Neural cell (in vitro differentiated cells): ENCODE measurements around the gene RD3L. TPM values are rescaled to one million over a fixed set of nuclear protein-coding genes. Genes with fewer than 3 reads are reported as not detected.

Source experiments
- H2AFZ ChIP-seq: fragments of 200-600, 300-800 bp; sonication (generic), shearing (Covaris generic); 2 replicates; pipeline ENCODE4 v1.6.0; 2014; ENCODE audit warnings: low read depth, mild to moderate bottlenecking, antibody characterized with exemption, low read length, moderate library complexity
- H3F3A ChIP-seq: fragments of 200-600 bp; shearing (Covaris generic); 2 replicates; pipeline ENCODE4 v1.6.1; 2016; ENCODE audit warnings: mild to moderate bottlenecking, moderate library complexity, mixed read lengths, antibody characterized with exemption, low read length; ENCODE audit not compliant: insufficient read depth, poor library complexity, severe bottlenecking
- H3K27ac ChIP-seq: fragments of 200-600, 300-800 bp; sonication (generic), shearing (Covaris generic); 2 replicates; pipeline ENCODE4 v1.5.1; 2014; ENCODE audit warnings: mild to moderate bottlenecking, low read length, moderate library complexity
- H3K27me3 ChIP-seq: fragments of 300-800, 200-600 bp; sonication (generic), shearing (Covaris generic); 2 replicates; pipeline ENCODE4 v1.6.0; 2014; ENCODE audit warnings: mild to moderate bottlenecking, low read depth, low read length, moderate library complexity; ENCODE audit not compliant: insufficient read depth
- H3K36me3 ChIP-seq: fragments of 300-800, 200-600 bp; sonication (generic), shearing (Covaris generic); 2 replicates; pipeline ENCODE4 v1.5.1; 2014; ENCODE audit warnings: mild to moderate bottlenecking, antibody characterized with exemption, low read length, moderate library complexity; ENCODE audit not compliant: insufficient read depth
- H3K4me2 ChIP-seq: fragments of 300-800, 200-600 bp; sonication (generic), shearing (Covaris generic); 2 replicates; pipeline ENCODE4 v1.6.0; 2014; ENCODE audit warnings: mild to moderate bottlenecking, low read length
- H3K4me3 ChIP-seq: fragments of 300-800, 200-600 bp; sonication (generic), shearing (Covaris generic); 2 replicates; pipeline ENCODE4 v1.5.1; 2014; ENCODE audit warnings: mild to moderate bottlenecking, low read length, moderate library complexity
- H3K79me2 ChIP-seq: fragments of 200-600 bp; shearing (Covaris generic); replicated peaks from 2 replicates; pipeline ENCODE4 v1.6.0; 2014; ENCODE audit warnings: mild to moderate bottlenecking, low read length, moderate library complexity; ENCODE audit not compliant: insufficient read depth
- H3K9ac ChIP-seq: fragments of 300-800, 200-600 bp; sonication (generic), shearing (Covaris generic); 2 replicates; pipeline ENCODE4 v1.6.1; 2016; ENCODE audit warnings: mild to moderate bottlenecking, low read length, mixed read lengths
- H3K9me2 ChIP-seq: fragments of 200-600 bp; shearing (Covaris generic); 2 replicates; pipeline ENCODE4 v1.6.1; 2016; ENCODE audit warnings: mild to moderate bottlenecking, low read length, mixed read lengths; ENCODE audit not compliant: insufficient read depth
- H3K9me3 ChIP-seq: fragments of 200-600, 300-800 bp; sonication (generic), shearing (Covaris generic); 2 replicates; pipeline ENCODE4 v1.6.1; 2016; ENCODE audit warnings: mild to moderate bottlenecking, mixed run types, low read length, moderate library complexity, mixed read lengths
- H4K20me1 ChIP-seq: fragments of 200-600 bp; shearing (Covaris generic); 2 replicates; pipeline ENCODE4 v1.6.1; 2016; ENCODE audit warnings: mild to moderate bottlenecking, mixed run types; ENCODE audit not compliant: insufficient read depth
- CTCF ChIP-seq: fragments of 450-650 bp; IDR thresholded peaks from 2 replicates; pipeline ENCODE4 v1.5.1; 2014; ENCODE audit warnings: antibody characterized with exemption, mild to moderate bottlenecking, moderate library complexity; ENCODE audit not compliant: poor library complexity, severe bottlenecking
- EP300 ChIP-seq: fragments of 450-650 bp; conservative IDR thresholded peaks from 2 replicates; pipeline ENCODE4 v1.6.1; 2014; ENCODE audit warnings: antibody characterized with exemption, mild to moderate bottlenecking, moderate library complexity; ENCODE audit not compliant: poor library complexity, severe bottlenecking
- EZH2 ChIP-seq: fragments of 200-600, 300-800 bp; shearing (Covaris generic), sonication (generic); IDR thresholded peaks from 2 replicates; pipeline ENCODE4 v1.6.1; 2014; ENCODE audit warnings: antibody characterized with exemption, low read length, borderline replicate concordance, mild to moderate bottlenecking; ENCODE audit not compliant: insufficient read depth, poor library complexity, severe bottlenecking
- MXI1 ChIP-seq: fragments of 450-650 bp; conservative IDR thresholded peaks from 2 replicates; pipeline ENCODE4 v1.6.1; 2014; ENCODE audit warnings: antibody characterized with exemption, mild to moderate bottlenecking; ENCODE audit not compliant: poor library complexity, severe bottlenecking
- POLR2AphosphoS5 ChIP-seq: IDR thresholded peaks from 2 replicates; pipeline ENCODE4 v1.6.1; 2012
- RAD21 ChIP-seq: fragments of 450-650 bp; conservative IDR thresholded peaks from 2 replicates; pipeline ENCODE4 v1.6.1; 2014; ENCODE audit warnings: antibody characterized with exemption, mild to moderate bottlenecking, moderate library complexity
- REST ChIP-seq: IDR thresholded peaks from 2 replicates; pipeline ENCODE4 v1.6.1; 2012; ENCODE audit warnings: borderline replicate concordance
- SMC3 ChIP-seq: fragments of 450-650 bp; conservative IDR thresholded peaks from 2 replicates; pipeline ENCODE4 v1.6.1; 2014; ENCODE audit warnings: antibody characterized with exemption, mild to moderate bottlenecking, moderate library complexity; ENCODE audit not compliant: poor library complexity
- TAF1 ChIP-seq: IDR thresholded peaks from 2 replicates; pipeline ENCODE4 v1.6.1; 2012; ENCODE audit warnings: low read depth
- polyA plus RNA-seq: library from polyadenylated mRNA; depleted of rRNA; stranded (reverse); fragments of >200 nt; gene quantifications from 2 replicates; pipeline ENCODE4 v1.2.3, GENCODE V29; 2014

The RD3L gene
- polyA plus RNA-seq, 1 donor from 2014 or later: 0.69 TPM

- Histone ChIP-seq H3K9me3 (no peaks in the 10 kb centered on the region), H3K79me2 (no peaks in the 10 kb centered on the region), H3K9me2 (no peaks in the 10 kb centered on the region), H3K27me3 (no peaks in the 10 kb centered on the region), H3K9ac (no peak overlapping the region), H4K20me1 (no peaks in the 10 kb centered on the region), H3K27ac (no peak overlapping the region), H3K36me3 (no peaks in the 10 kb centered on the region), H2AFZ (no peak overlapping the region), H3K4me3 (no peak overlapping the region), H3K4me2 (no peak overlapping the region), H3F3A (no peaks in the 10 kb centered on the region)
- no peak for TF ChIP-seq MXI1
- TF ChIP-seq CTCF: no peak
- no peak for TF ChIP-seq RAD21
- no peak for TF ChIP-seq SMC3
- TF ChIP-seq POLR2AphosphoS5: no peak
- no peak for TF ChIP-seq REST
Measured at GRCh38 chr14:103908580-103908979, 33.7 kb downstream of the RD3L start.

GRCh38 chr14:103905842-103906456 lies 36.4 kb downstream of the RD3L start:
- H3K4me2 ChIP-seq: no peak overlapping the region
- no peaks in the 10 kb centered on the region for H3K79me2 ChIP-seq
- no peak overlapping the region for H3K4me3 ChIP-seq
- H3K27ac ChIP-seq: no peak overlapping the region
- H3K36me3 ChIP-seq: no peaks in the 10 kb centered on the region
- H3K9ac ChIP-seq: no peak overlapping the region
- no peak for TF ChIP-seq EP300
- TF ChIP-seq RAD21: no peak
- no peak for TF ChIP-seq EZH2
- TF ChIP-seq POLR2AphosphoS5: no peak
- TF ChIP-seq TAF1: no peak
- TF ChIP-seq MXI1: no peak
- TF ChIP-seq REST: no peak
- TF ChIP-seq SMC3: no peak
- TF ChIP-seq CTCF: no peak
- H4K20me1 ChIP-seq: no peaks in the 10 kb centered on the region
- no peaks in the 10 kb centered on the region for H3K9me3 ChIP-seq
- H3K9me2 ChIP-seq: no peaks in the 10 kb centered on the region
- no peak overlapping the region for H2AFZ ChIP-seq
- no peaks in the 10 kb centered on the region for H3K27me3 ChIP-seq
- no peaks in the 10 kb centered on the region for H3F3A ChIP-seq
